Upper lobe of right lung (tissue), 1 donor: Measurements from ENCODE around the gene ACD. TPM values are rescaled to one million over a fixed set of nuclear protein-coding genes. Genes with fewer than 3 reads are reported as not detected.

Experiments
- ATAC-seq: fragments of 200-7000 bp; cut with Tn5 transposase; one replicate; pipeline ENCODE4 v1.9.1; 2020; ENCODE audit warnings: mild to moderate bottlenecking, moderate library complexity
- DNase-seq: peaks from one replicate; pipeline ENCODE4 v3.0.0-alpha.2; 2020
- H3K27ac ChIP-seq: fragments of 200-600 bp; one replicate; pipeline ENCODE4 v1.8.0; 2022
- H3K27me3 ChIP-seq: fragments of 200-600 bp; one replicate; pipeline ENCODE4 v1.8.0; 2022; ENCODE audit warnings: mild to moderate bottlenecking
- H3K36me3 ChIP-seq: fragments of 200-600 bp; one replicate; pipeline ENCODE4 v1.8.0; 2022
- H3K4me1 ChIP-seq: fragments of 200-600 bp; one replicate; pipeline ENCODE4 v1.8.0; 2022
- H3K4me3 ChIP-seq: fragments of 200-600 bp; one replicate; pipeline ENCODE4 v1.8.0; 2022; ENCODE audit warnings: mild to moderate bottlenecking
- H3K9me3 ChIP-seq: fragments of 200-600 bp; one replicate; pipeline ENCODE4 v1.8.0; 2022
- CTCF ChIP-seq: fragments of 200-600 bp; IDR thresholded peaks from one replicate; pipeline ENCODE4 v1.8.0; 2022; ENCODE audit warnings: antibody characterized with exemption
- intact Hi-C: fragments of 100-400 bp; cut with DNase I; formaldehyde crosslinking; loops from one replicate; pipeline ENCODE4 v1.11.0; 2022
- total RNA-seq: library from RNA; stranded (reverse); fragmentation: NEBNext Ultra II Directional; extraction: Animal tissue kit (Norgen Biotek cat#: 25700); gene quantifications from one replicate; pipeline ENCODE4 v1.2.1, GENCODE V29; 2021
- donor health status: DM: no; HTN: yes; CAD: no; lungs with severe emphysema.

The ACD gene
- total RNA-seq, 1 donor from 2014 or later: 14.3 TPM

GRCh38 chr16:67666559-67667452, 6.7 kb upstream of the ACD start, which contains the start of the genes C16orf86 and ENKD1:
Gene C16orf86, plus strand, starts transcription at chr16:67666814. Its CDS starts 157 bp downstream, at chr16:67666971.
Gene ENKD1, minus strand, starts transcription at chr16:67666750. Its CDS starts 308 bp downstream, at chr16:67666442.
- ATAC-seq: peak; percentile 83
- H3K27ac ChIP-seq: peak within 1 kb of the TSS; percentile 89
- H3K27me3 ChIP-seq: no peaks in the 10 kb centered on the region
- TF ChIP-seq CTCF: no peak
- H3K36me3 ChIP-seq: peaks cover 4% of the 10 kb centered on the region
- intact Hi-C loops: loop anchor here (10.0 kb wide), 1 partner anchor 102 kb away; the partner anchor contains the start of gene CTCF
- peak within 1 kb of the TSS; percentile 76 for H3K4me3 ChIP-seq
- H3K4me1 ChIP-seq: peaks cover 17% of the 10 kb centered on the region
- peak; percentile 94 for DNase-seq
- no peaks in the 10 kb centered on the region for H3K9me3 ChIP-seq

GRCh38 chr16:67666032-67666551, 6.0 kb upstream of the ACD start:
- peaks cover 24% of the 10 kb centered on the region for H3K4me1 ChIP-seq
- H3K9me3 ChIP-seq: no peaks in the 10 kb centered on the region
- DNase-seq: peak; percentile 83
- H3K27me3 ChIP-seq: no peaks in the 10 kb centered on the region
- no peak for TF ChIP-seq CTCF
- ATAC-seq: peak; percentile 10
- peak overlapping the region; percentile 76 for H3K4me3 ChIP-seq
- peak overlapping the region; percentile 89 for H3K27ac ChIP-seq
- intact Hi-C loops: loop anchor here (10.0 kb wide), 1 partner anchor 101 kb away; the partner anchor contains the start of gene CTCF
- H3K36me3 ChIP-seq: peaks cover 4% of the 10 kb centered on the region

- Histone ChIP-seq H3K27ac (peak overlapping the region; percentile 89), H3K36me3 (peaks cover 4% of the 10 kb centered on the region), H3K9me3 (no peaks in the 10 kb centered on the region), H3K4me3 (peak overlapping the region; percentile 76), H3K27me3 (no peaks in the 10 kb centered on the region), H3K4me1 (peaks cover 26% of the 10 kb centered on the region)
- no peak for DNase-seq
- intact Hi-C loops: loop anchor here (10.0 kb wide), 1 partner anchor 101 kb away; the partner anchor contains the start of gene CTCF
- no peak for ATAC-seq
- no peak for TF ChIP-seq CTCF
These were observed 5.5 kb upstream of the ACD start for GRCh38 chr16:67665598-67665997.

GRCh38 chr16:67664871-67665270, 4.8 kb upstream of the ACD start:
- H3K4me1 ChIP-seq: peaks cover 26% of the 10 kb centered on the region
- TF ChIP-seq CTCF: no peak
- H3K36me3 ChIP-seq: peaks cover 4% of the 10 kb centered on the region
- no peak overlapping the region for H3K4me3 ChIP-seq
- no peaks in the 10 kb centered on the region for H3K9me3 ChIP-seq
- H3K27ac ChIP-seq: no peak overlapping the region
- H3K27me3 ChIP-seq: no peaks in the 10 kb centered on the region
- DNase-seq (no peak), ATAC-seq (no peak)
- intact Hi-C loops: loop anchor here (10.0 kb wide), 1 partner anchor 100 kb away; the partner anchor contains the start of gene CTCF

- intact Hi-C loops: loop anchor here (10.0 kb wide), 1 partner anchor 99 kb away; the partner anchor contains the start of gene CTCF
- no peak for DNase-seq
- Histone ChIP-seq H3K9me3 (no peaks in the 10 kb centered on the region), H3K27me3 (no peaks in the 10 kb centered on the region), H3K36me3 (peaks cover 4% of the 10 kb centered on the region), H3K27ac (no peak overlapping the region), H3K4me1 (peaks cover 26% of the 10 kb centered on the region), H3K4me3 (no peak overlapping the region)
- no peak for TF ChIP-seq CTCF
- ATAC-seq: no peak
These were observed 4.2 kb upstream of the ACD start for GRCh38 chr16:67664258-67664657.
